Neural cell (in vitro differentiated cells): ENCODE results near the gene ABCA13.

Experiments used
- CTCF ChIP-seq: fragments of 450-650 bp; IDR thresholded peaks from 2 replicates; pipeline ENCODE4 v1.5.1; 2014; ENCODE audit warnings: antibody characterized with exemption, mild to moderate bottlenecking, moderate library complexity; ENCODE audit not compliant: poor library complexity, severe bottlenecking
- EP300 ChIP-seq: fragments of 450-650 bp; conservative IDR thresholded peaks from 2 replicates; pipeline ENCODE4 v1.6.1; 2014; ENCODE audit warnings: antibody characterized with exemption, mild to moderate bottlenecking, moderate library complexity; ENCODE audit not compliant: poor library complexity, severe bottlenecking
- POLR2AphosphoS5 ChIP-seq: IDR thresholded peaks from 2 replicates; pipeline ENCODE4 v1.6.1; 2012
- RAD21 ChIP-seq: fragments of 450-650 bp; conservative IDR thresholded peaks from 2 replicates; pipeline ENCODE4 v1.6.1; 2014; ENCODE audit warnings: antibody characterized with exemption, mild to moderate bottlenecking, moderate library complexity

- TF ChIP-seq POLR2AphosphoS5 (no peak), CTCF (no peak), EP300 (no peak), RAD21 (no peak)
These were observed 284.1 kb downstream of the ABCA13 start for GRCh38 chr7:48455363-48455762.
